22Rv1 (cell line): ENCODE data around the gene GORASP1.
A peak's percentile ranks its signal among the peaks of the same experiment; 100 is the strongest.

Experiments
- CTCF ChIP-seq: fragments of 450-650 bp; IDR thresholded peaks from 2 replicates; pipeline ENCODE4 v1.5.1; 2017; ENCODE audit warnings: mild to moderate bottlenecking
- ZFX ChIP-seq: fragments of 450-650 bp; IDR thresholded peaks from 2 replicates; pipeline ENCODE4 v1.6.1; 2017; ENCODE audit warnings: antibody characterized with exemption, borderline replicate concordance

- TF ChIP-seq CTCF (peak; percentile 18; the same call in 1 of the 2 replicates), ZFX (no peak)
These were observed 38.7 kb upstream of the GORASP1 start for GRCh38 chr3:39146083-39146501.
